K562 (cell line): ENCODE data around the gene SYNGR4. TPM values are rescaled to one million over a fixed set of nuclear protein-coding genes. Genes with fewer than 3 reads are reported as not detected.

Source experiments
- ATAC-seq: fragments of 200-7000 bp; cut with Tn5 transposase; 3 replicates; pipeline ENCODE4 v1.9.1; 2020; ENCODE audit warnings: moderate library complexity
- BruUV-seq: library from RNA; stranded (reverse); fragments of 400-500 nt; replicated peaks from 2 replicates; lab custom pipeline; 2021; lab: Mats Ljungman, UMichigan
- CTCF ChIA-PET: fragments of 300-600 bp; formaldehyde crosslinking; extraction: SDS; loops from one replicate; lab custom pipeline; 2021; ENCODE audit warnings: low intra/inter-chr PET ratio; lab: Yijun Ruan, JAX
- POLR2A ChIA-PET: fragments of 300-600, 350-650 bp; sonication (Branson Sonifier 250); formaldehyde crosslinking; extraction: SDS; loops from one replicate; lab custom pipeline; 2021; ENCODE audit warnings: antibody characterized with exemption, inconsistent platforms; lab: Yijun Ruan, JAX
- DNase-seq, 4 experiments: peaks; one replicate each; pipeline versions ENCODE4 v3.0.0 to v3.0.0-alpha.2; 2011 to 2018; ENCODE audit warnings: low spot score in 3 of 4, mixed read lengths in 3 of 4; ENCODE audit errors: extremely low read depth in 1 of 4
- FAIRE-seq: peaks from 2 replicates; lab custom pipeline; 2011; peaks lifted over from hg19 to GRCh38; lab: Jason Lieb, UNC
- H2AFZ ChIP-seq: 2 replicates; pipeline ENCODE4 v1.6.0; 2011; ENCODE audit warnings: low read depth, low read length, control low read depth, inconsistent platforms
- H3K27ac ChIP-seq: fragments of 200-600 bp; 3 replicates; pipeline ENCODE4 v1.8.0; 2011; ENCODE audit warnings: low read depth, mild to moderate bottlenecking, control low read depth, inconsistent platforms, low read length, moderate library complexity, mixed read lengths; ENCODE audit errors: extremely low read depth
- H3K27me3 ChIP-seq, 2 experiments: fragments of 300-600 bp in 1 of 2; 2 replicates in 1 of 2; 3 replicates in 1 of 2; pipeline versions ENCODE4 v1.6.0 to v1.8.0; 2011; ENCODE audit warnings: inconsistent platforms in 2 of 2, low read length in 2 of 2, mild to moderate bottlenecking in 1 of 2, mixed read lengths in 1 of 2, moderate library complexity in 1 of 2; ENCODE audit not compliant: control insufficient read depth in 2 of 2, insufficient read depth in 2 of 2
- H3K36me3 ChIP-seq: fragments of 300-600 bp; 3 replicates; pipeline ENCODE4 v1.8.0; 2011; ENCODE audit warnings: mild to moderate bottlenecking, low read length, inconsistent platforms; ENCODE audit not compliant: control insufficient read depth, insufficient read depth
- H3K4me1 ChIP-seq, 2 experiments: fragments of 200-600 bp in 1 of 2; replicated peaks in 1 of 2; 2 replicates in 1 of 2; 3 replicates in 1 of 2; pipeline versions ENCODE4 v1.5.1 to v1.8.0; 2011; ENCODE audit warnings: inconsistent platforms in 2 of 2, low read length in 2 of 2, mild to moderate bottlenecking in 1 of 2, mixed read lengths in 1 of 2, moderate library complexity in 1 of 2; ENCODE audit not compliant: control insufficient read depth in 2 of 2, insufficient read depth in 2 of 2
- H3K4me2 ChIP-seq: 2 replicates; pipeline ENCODE4 v1.6.1; 2011; ENCODE audit warnings: low read length, control low read depth, inconsistent platforms, mixed read lengths; ENCODE audit not compliant: insufficient read depth
- H3K4me3 ChIP-seq: fragments of 200-600 bp; sonication (generic), shearing (Covaris generic); 2 replicates; pipeline ENCODE4 v1.5.1; 2016; ENCODE audit warnings: control low read depth, inconsistent platforms
- H3K79me2 ChIP-seq: fragments of 200-600 bp; 3 replicates; pipeline ENCODE4 v1.8.0; 2011; ENCODE audit warnings: low read length, inconsistent platforms; ENCODE audit not compliant: control insufficient read depth, insufficient read depth
- H3K9ac ChIP-seq, 2 experiments: 2 replicates each; pipeline versions ENCODE4 v1.6.0 to v1.6.1; 2011; ENCODE audit warnings: low read depth in 2 of 2, low read length in 2 of 2, control low read depth in 1 of 2, inconsistent platforms in 1 of 2, mild to moderate bottlenecking in 1 of 2, mixed read lengths in 1 of 2; ENCODE audit not compliant: insufficient read depth in 1 of 2
- H3K9me1 ChIP-seq: one replicate; pipeline ENCODE4 v1.6.0; 2011; ENCODE audit warnings: inconsistent platforms, mild to moderate bottlenecking, low read length, moderate library complexity; ENCODE audit not compliant: control insufficient read depth, insufficient read depth
- H3K9me3 ChIP-seq: replicated peaks from 2 replicates; pipeline ENCODE4 v1.5.1; 2011; ENCODE audit warnings: low read depth, low read length, inconsistent platforms; ENCODE audit not compliant: control insufficient read depth, insufficient read depth
- H4K20me1 ChIP-seq: replicated peaks from 2 replicates; pipeline ENCODE4 v1.6.1; 2011; ENCODE audit warnings: low read length, inconsistent platforms, mixed read lengths; ENCODE audit not compliant: control insufficient read depth, insufficient read depth
- DIDO1 ChIP-seq: fragments of 450-650 bp; IDR thresholded peaks from 2 replicates; pipeline ENCODE4 v1.6.1; 2016; ENCODE audit warnings: low read depth, missing biosample characterization, missing genetic modification characterization
- MAFK ChIP-seq: IDR thresholded peaks from 2 replicates; pipeline ENCODE4 v1.6.1; 2011; ENCODE audit warnings: low read length, improper control_type of control experiment
- PTBP1 ChIP-seq: fragments of 200-400 bp; formaldehyde crosslinking; IDR thresholded peaks from 2 replicates; pipeline ENCODE4 v1.6.1; 2017; ENCODE audit warnings: low read depth, low read length
- TBP ChIP-seq: optimal IDR thresholded peaks from 2 replicates; pipeline ENCODE3; 2011; ENCODE audit warnings: low read depth, low read length, improper control_type of control experiment
- ZNF57 ChIP-seq: fragments of 450-650 bp; formaldehyde crosslinking; IDR thresholded peaks from 2 replicates; pipeline ENCODE4 v1.4.0; 2020; ENCODE audit warnings: mild to moderate bottlenecking, moderate library complexity
- WGBS: fragments of 100-300 bp; shearing (Covaris generic); methylation state at CpG from one replicate; pipeline ENCODE4 v1.1.6; 2016; ENCODE audit warnings: low coverage, mixed read lengths; ENCODE audit not compliant: insufficient coverage; ENCODE audit errors: missing lambda C conversion rate; 5-methylcytosine and 5-hydroxymethylcytosine counted together
- in situ Hi-C: fragments of 300-500 bp; cut with MboI; formaldehyde crosslinking; loops from 4 replicates; pipeline ENCODE4 v1.15.0; 2018; ENCODE audit warnings: inconsistent platforms, mixed read lengths
- intact Hi-C: fragments of 100-400 bp; cut with micrococcal nuclease; formaldehyde crosslinking; loops from 2 replicates; pipeline ENCODE4 v1.14.2; 2022
- polyA plus RNA-seq, 8 experiments: library from polyadenylated mRNA; depleted of rRNA in 4 of 8; stranded (reverse) in 5 of 8; unstranded in 3 of 8; fragments of >200 nt; fragmentation: Nextera tagmentation in 2 of 8; fragmentation: Illumina TruSeq in 1 of 8; extraction: Ambion mirVana in 2 of 8; extraction: Trizol in 1 of 8; gene quantifications; 2 replicates each; pipeline versions ENCODE4 v1.2.1 to v1.2.3, GENCODE V29; 2011 to 2014; ENCODE audit warnings: inconsistent platforms in 1 of 8, missing spikeins in 1 of 8
- total RNA-seq, 7 experiments: library from RNA; depleted of rRNA in 6 of 7; stranded (reverse); fragments of >200 nt in 6 of 7; fragmentation: Illumina TruSeq in 2 of 7; extraction: Trizol in 2 of 7; gene quantifications; 2 replicates each; pipeline versions ENCODE4 v1.2.1 to v1.2.3, GENCODE V29; 2011 to 2021; ENCODE audit warnings: low replicate concordance in 1 of 7
- TF ChIP-seq, protein P1 (sequence below): fragments of 450-650 bp; formaldehyde crosslinking; IDR thresholded peaks from 2 replicates; pipeline ENCODE4 v1.4.0; 2022; ENCODE audit warnings: missing genetic modification characterization
- TF ChIP-seq, protein P2 (sequence below): fragments of 250-450 bp; sonication (Bioruptor Pico); IDR thresholded peaks from 2 replicates; pipeline ENCODE4 v1.4.0; 2020
- TF ChIP-seq, protein P3 (sequence below), 2 experiments: fragments of 450-650 bp in 1 of 2; IDR thresholded peaks; 2 replicates each; pipeline ENCODE4 v1.6.1; 2011 to 2017; ENCODE audit warnings: low read depth in 2 of 2, antibody characterized with exemption in 1 of 2, borderline replicate concordance in 1 of 2, low read length in 1 of 2, mild to moderate bottlenecking in 1 of 2, mixed read lengths in 1 of 2; ENCODE audit not compliant: control insufficient read depth in 1 of 2

Gene SYNGR4
- total and polyA plus RNA-seq, 9 of the 15 experiments (the other 6 are each of a cell fraction or from before 2014, with no cell fraction given) = 0.07 to 0.14 TPM; not detected in 7

DNA sequence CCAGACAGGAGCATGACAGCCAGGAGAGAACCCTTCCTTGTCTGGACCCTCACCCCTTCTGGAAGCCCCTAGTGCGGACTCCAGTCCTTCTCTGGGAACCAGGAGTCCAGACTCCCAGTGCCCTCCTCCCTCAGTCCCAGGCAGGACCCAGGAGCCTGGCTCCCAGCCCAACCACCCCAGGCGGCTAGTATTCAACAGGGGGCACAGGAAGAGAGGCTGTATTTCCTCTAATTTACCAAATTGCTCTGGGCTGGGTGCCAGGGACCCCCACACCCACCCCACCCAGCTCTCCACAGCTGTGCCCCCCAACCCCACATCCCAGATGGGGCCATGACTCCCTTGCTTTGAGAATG is 32.6 kb downstream of the SYNGR4 start (continued):
- TF ChIP-seq PTBP1 = no peak

DNA sequence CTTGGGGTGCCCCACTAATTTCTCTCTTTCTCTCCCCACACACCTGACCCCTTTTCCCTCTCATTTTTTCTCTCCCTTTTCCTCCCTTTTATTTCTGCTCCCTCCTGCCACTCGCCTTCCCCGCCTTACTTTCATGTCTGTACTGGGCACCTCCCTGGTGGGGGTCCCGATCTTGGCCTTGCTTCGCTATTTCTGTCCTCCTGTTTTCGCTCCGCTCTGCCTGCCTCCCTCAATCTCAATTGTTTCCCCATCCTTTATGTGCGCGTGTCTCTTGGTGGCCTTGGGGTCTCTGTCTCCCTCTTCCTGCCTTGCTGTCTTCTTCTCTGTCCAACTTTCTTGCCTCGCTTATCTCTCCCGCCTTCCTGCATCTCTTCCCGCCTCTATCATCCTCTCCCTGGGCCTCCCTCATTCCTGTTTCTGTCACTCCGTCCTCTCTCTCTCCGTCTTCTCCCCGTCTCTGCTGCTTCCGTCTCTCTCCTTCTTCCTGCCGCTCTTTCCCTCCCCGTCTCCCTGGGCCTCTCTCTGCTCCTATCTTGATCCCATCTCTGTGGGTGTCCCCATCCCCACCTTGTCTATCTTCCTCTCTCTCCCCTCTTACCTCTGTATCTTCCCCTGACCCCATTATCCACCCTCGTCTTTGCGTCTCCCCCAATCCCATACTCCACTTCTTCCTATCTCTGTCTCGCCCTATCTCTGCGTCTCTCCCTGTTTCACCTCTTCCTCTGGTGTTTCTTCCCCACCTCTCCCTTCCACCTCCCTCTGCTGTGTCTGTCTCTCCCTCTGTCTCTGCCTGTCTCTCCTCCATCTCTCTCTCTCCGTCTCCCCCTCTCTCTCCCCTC is 33.3 kb downstream of the SYNGR4 start:
- Histone ChIP-seq H2AFZ (peak overlapping the region; percentile 77), H3K4me1 (peaks cover 39 to 79% of the 10 kb centered on the region in 2 experiments), H3K4me3 (peak overlapping the region; percentile 75), H3K9me3 (no peaks in the 10 kb centered on the region), H3K27me3 (no peaks in the 10 kb centered on the region), H3K9ac (peak overlapping the region; percentile 80 to 96), H3K27ac (peak overlapping the region; percentile 84), H3K79me2 (peaks cover 41% of the 10 kb centered on the region), H4K20me1 (peaks cover 10% of the 10 kb centered on the region), H3K4me2 (peak overlapping the region; percentile 97), H3K36me3 (peaks cover 4% of the 10 kb centered on the region; the same call in 2 of the 3 replicates), H3K9me1 (no peaks in the 10 kb centered on the region)
- POLR2A ChIA-PET = no interaction called here
- ATAC-seq = no peak
- CTCF ChIA-PET = no interaction called here
- DNase-seq = peak in 1 of 4 experiments; percentile 48
- BruUV-seq = TSS peak; percentile 86
- in situ Hi-C loops = no loop called here
- peak; percentile 80 for FAIRE-seq
- intact Hi-C loops = loop anchor here (2.0 to 10.0 kb wide), 5 partner anchors 21 to 97 kb away; partner anchors contain the start of genes CYTH2, EMP3 and SYNGR4
- 13% methylated on average over 22 of the region's 22 CpGs for WGBS
- peak; percentile 5 for TF ChIP-seq TBP
- TF ChIP-seq, protein P1, sequence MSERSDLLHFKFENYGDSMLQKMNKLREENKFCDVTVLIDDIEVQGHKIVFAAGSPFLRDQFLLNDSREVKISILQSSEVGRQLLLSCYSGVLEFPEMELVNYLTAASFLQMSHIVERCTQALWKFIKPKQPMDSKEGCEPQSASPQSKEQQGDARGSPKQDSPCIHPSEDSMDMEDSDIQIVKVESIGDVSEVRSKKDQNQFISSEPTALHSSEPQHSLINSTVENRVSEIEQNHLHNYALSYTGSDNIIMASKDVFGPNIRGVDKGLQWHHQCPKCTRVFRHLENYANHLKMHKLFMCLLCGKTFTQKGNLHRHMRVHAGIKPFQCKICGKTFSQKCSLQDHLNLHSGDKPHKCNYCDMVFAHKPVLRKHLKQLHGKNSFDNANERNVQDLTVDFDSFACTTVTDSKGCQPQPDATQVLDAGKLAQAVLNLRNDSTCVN = peak; percentile 93
- no peak for TF ChIP-seq ZNF57
- TF ChIP-seq, protein P2, sequence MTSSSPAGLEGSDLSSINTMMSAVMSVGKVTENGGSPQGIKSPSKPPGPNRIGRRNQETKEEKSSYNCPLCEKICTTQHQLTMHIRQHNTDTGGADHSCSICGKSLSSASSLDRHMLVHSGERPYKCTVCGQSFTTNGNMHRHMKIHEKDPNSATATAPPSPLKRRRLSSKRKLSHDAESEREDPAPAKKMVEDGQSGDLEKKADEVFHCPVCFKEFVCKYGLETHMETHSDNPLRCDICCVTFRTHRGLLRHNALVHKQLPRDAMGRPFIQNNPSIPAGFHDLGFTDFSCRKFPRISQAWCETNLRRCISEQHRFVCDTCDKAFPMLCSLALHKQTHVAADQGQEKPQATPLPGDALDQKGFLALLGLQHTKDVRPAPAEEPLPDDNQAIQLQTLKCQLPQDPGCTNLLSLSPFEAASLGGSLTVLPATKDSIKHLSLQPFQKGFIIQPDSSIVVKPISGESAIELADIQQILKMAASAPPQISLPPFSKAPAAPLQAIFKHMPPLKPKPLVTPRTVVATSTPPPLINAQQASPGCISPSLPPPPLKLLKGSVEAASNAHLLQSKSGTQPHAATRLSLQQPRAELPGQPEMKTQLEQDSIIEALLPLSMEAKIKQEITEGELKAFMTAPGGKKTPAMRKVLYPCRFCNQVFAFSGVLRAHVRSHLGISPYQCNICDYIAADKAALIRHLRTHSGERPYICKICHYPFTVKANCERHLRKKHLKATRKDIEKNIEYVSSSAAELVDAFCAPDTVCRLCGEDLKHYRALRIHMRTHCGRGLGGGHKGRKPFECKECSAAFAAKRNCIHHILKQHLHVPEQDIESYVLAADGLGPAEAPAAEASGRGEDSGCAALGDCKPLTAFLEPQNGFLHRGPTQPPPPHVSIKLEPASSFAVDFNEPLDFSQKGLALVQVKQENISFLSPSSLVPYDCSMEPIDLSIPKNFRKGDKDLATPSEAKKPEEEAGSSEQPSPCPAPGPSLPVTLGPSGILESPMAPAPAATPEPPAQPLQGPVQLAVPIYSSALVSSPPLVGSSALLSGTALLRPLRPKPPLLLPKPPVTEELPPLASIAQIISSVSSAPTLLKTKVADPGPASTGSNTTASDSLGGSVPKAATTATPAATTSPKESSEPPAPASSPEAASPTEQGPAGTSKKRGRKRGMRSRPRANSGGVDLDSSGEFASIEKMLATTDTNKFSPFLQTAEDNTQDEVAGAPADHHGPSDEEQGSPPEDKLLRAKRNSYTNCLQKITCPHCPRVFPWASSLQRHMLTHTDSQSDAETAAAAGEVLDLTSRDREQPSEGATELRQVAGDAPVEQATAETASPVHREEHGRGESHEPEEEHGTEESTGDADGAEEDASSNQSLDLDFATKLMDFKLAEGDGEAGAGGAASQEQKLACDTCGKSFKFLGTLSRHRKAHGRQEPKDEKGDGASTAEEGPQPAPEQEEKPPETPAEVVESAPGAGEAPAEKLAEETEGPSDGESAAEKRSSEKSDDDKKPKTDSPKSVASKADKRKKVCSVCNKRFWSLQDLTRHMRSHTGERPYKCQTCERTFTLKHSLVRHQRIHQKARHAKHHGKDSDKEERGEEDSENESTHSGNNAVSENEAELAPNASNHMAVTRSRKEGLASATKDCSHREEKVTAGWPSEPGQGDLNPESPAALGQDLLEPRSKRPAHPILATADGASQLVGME = 0 out of 2 replicates have a peak, but pooled peaks have one; percentile 47
- TF ChIP-seq DIDO1 = peak; percentile 52; the same call in 1 of the 2 replicates
- no peak for TF ChIP-seq MAFK
- TF ChIP-seq, protein P3, sequence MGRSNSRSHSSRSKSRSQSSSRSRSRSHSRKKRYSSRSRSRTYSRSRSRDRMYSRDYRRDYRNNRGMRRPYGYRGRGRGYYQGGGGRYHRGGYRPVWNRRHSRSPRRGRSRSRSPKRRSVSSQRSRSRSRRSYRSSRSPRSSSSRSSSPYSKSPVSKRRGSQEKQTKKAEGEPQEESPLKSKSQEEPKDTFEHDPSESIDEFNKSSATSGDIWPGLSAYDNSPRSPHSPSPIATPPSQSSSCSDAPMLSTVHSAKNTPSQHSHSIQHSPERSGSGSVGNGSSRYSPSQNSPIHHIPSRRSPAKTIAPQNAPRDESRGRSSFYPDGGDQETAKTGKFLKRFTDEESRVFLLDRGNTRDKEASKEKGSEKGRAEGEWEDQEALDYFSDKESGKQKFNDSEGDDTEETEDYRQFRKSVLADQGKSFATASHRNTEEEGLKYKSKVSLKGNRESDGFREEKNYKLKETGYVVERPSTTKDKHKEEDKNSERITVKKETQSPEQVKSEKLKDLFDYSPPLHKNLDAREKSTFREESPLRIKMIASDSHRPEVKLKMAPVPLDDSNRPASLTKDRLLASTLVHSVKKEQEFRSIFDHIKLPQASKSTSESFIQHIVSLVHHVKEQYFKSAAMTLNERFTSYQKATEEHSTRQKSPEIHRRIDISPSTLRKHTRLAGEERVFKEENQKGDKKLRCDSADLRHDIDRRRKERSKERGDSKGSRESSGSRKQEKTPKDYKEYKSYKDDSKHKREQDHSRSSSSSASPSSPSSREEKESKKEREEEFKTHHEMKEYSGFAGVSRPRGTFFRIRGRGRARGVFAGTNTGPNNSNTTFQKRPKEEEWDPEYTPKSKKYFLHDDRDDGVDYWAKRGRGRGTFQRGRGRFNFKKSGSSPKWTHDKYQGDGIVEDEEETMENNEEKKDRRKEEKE (IDR thresholded peaks at IDR 0.05; ENCODE audit: borderline replicate concordance in 1 of 2, control insufficient read depth in 1 of 2, low read depth in 2 of 2, low read length in 1 of 2) = no peak
